GM12801 (cell line): ENCODE measurements around the gene GALK1.

Experiments
- CTCF ChIP-seq: IDR thresholded peaks from one replicate; pipeline ENCODE4 v1.5.1; 2011; ENCODE audit warnings: control low read depth; ENCODE audit not compliant: insufficient read length; ENCODE audit errors: extremely low read depth

Gene GALK1

DNA sequence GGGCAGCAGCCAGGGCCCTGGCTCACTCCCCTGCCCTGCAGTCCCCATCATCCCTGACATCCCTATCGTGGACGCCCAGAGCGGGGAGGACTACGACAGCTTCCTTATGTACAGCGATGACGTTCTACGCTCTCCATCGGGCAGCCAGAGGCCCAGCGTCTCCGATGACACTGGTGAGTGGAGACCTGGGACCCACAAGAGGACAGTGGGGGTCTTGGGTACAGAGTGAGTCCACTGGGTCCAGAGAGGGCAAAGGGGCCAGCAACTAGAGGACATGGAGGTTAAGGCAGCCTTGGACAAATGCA, 12.6 kb downstream of the GALK1 start:
- TF ChIP-seq CTCF: no peak

DNA sequence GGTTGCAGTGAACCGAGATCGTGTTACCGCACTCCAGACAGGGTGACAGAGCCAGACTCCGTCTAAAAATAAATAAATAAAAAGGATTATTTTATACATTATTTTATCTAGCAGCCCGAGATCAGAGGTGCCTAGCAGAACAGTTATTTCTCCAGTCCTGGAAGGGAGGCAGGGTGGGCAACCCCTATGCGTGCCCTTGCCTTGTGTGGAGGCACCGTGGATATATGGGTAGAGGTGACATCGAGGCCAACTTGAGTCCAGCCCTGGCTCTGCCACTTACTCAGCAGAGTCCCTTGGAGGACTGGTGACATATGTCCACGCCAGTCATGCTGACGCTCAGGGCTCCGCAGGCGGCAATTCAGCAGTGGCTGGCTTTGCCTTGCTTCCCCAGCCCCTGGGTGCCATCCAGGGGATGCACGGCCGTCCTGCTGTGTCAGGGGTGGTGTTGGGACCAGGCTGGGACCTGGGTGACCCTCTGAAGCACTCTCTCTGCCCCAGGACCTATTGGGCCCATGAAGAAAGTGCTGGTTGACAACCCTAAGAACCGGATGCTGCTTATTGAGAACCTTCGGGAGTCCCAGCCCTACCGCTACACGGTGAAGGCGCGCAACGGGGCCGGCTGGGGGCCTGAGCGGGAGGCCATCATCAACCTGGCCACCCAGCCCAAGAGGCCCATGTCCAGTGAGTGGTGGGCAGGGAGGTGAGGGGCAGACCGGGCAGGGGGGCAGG, 13.2 kb downstream of the GALK1 start:
- no peak for TF ChIP-seq CTCF

DNA sequence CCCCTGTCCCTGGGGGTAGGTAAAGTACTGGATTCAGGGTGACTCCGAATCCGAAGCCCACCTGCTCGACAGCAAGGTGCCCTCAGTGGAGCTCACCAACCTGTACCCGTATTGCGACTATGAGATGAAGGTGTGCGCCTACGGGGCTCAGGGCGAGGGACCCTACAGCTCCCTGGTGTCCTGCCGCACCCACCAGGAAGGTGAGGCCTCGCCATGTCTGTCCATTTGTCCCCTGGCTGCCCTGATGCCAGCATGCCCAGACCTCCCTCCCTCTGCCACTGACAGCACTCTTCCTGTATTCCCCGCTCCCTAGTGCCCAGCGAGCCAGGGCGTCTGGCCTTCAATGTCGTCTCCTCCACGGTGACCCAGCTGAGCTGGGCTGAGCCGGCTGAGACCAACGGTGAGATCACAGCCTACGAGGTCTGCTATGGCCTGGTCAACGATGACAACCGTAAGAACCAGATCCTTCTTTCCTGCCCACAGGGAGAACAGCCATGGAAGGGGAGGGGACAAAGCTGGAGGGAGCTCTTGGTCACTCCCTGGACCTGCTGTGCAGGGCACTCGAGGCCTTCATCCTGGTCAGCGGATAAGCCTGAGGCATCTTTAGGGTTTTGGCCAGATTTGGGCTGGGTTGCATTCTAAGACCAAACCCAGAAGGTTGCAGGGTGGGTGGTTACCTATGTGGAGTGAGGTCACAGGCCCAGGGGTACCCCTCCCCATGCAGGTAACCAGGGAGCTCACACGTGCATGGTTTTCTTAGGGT, 14.2 kb downstream of the GALK1 start:
- no peak for TF ChIP-seq CTCF

- TF ChIP-seq CTCF: no peak
Measured at GRCh38 chr17:75749545-75750389, 15.2 kb downstream of the GALK1 start.

DNA sequence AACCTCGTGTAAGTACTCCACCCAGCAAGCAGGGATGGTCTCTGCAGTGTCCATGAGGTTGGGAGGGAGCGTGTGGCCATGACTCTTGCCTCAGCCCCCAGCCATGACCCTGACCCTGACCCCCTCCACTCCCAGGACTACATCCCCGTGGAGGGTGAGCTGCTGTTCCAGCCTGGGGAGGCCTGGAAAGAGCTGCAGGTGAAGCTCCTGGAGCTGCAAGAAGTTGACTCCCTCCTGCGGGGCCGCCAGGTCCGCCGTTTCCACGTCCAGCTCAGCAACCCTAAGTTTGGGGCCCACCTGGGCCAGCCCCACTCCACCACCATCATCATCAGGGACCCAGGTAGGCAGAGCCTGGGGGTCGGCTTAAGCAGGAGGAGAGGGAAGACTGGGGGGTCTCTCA, 16.3 kb downstream of the GALK1 start:
- TF ChIP-seq CTCF: no peak

GRCh38 chr17:75743625-75744206, 21.3 kb downstream of the GALK1 start:
- TF ChIP-seq CTCF: no peak

- TF ChIP-seq CTCF: no peak
Measured at GRCh38 chr17:75742337-75742736, 22.7 kb downstream of the GALK1 start.
